Neuronal stem cell (in vitro differentiated cells): ENCODE data around the gene KYNU.
"Not testable (repeated sequence)": the region's sequence is repeated elsewhere in the genome, so short reads cannot be mapped to it uniquely, and the experiment has no call there.

Source experiments
- DNase-seq: peaks from one replicate; pipeline ENCODE4 v3.0.0-alpha.2; 2013; ENCODE audit warnings: low spot score
- H2AFZ ChIP-seq: one replicate; pipeline ENCODE4 v1.6.1; 2013; ENCODE audit warnings: mild to moderate bottlenecking, low read length, inconsistent platforms
- H2AK5ac ChIP-seq: 2 replicates; pipeline ENCODE4 v1.6.1; 2013; ENCODE audit warnings: low read depth, mild to moderate bottlenecking, inconsistent platforms, low read length, moderate library complexity, mixed read lengths
- H2BK120ac ChIP-seq: 2 replicates; pipeline ENCODE4 v1.6.1; 2013; ENCODE audit warnings: low read depth, mild to moderate bottlenecking, inconsistent platforms, low read length, moderate library complexity, mixed read lengths
- H2BK12ac ChIP-seq: one replicate; pipeline ENCODE4 v1.6.1; 2013; ENCODE audit warnings: low read length, inconsistent platforms
- H2BK15ac ChIP-seq: 2 replicates; pipeline ENCODE4 v1.6.1; 2013; ENCODE audit warnings: mild to moderate bottlenecking, low read length, inconsistent platforms, mixed read lengths
- H2BK5ac ChIP-seq: one replicate; pipeline ENCODE4 v1.6.1; 2013; ENCODE audit warnings: inconsistent platforms, mild to moderate bottlenecking, low read length, moderate library complexity
- H3K14ac ChIP-seq: one replicate; pipeline ENCODE4 v1.6.1; 2013; ENCODE audit warnings: low read length, inconsistent platforms
- H3K18ac ChIP-seq: 2 replicates; pipeline ENCODE4 v1.6.1; 2013; ENCODE audit warnings: low read length, inconsistent platforms
- H3K23ac ChIP-seq: 2 replicates; pipeline ENCODE4 v1.6.1; 2013; ENCODE audit warnings: low read depth, mild to moderate bottlenecking, mixed read lengths, low read length, inconsistent platforms; ENCODE audit not compliant: poor library complexity
- H3K27ac ChIP-seq: replicated peaks from 3 replicates; pipeline ENCODE4 v1.5.1; 2013; ENCODE audit warnings: low read length, inconsistent platforms
- H3K27me3 ChIP-seq, 3 experiments: 2 replicates each; pipeline ENCODE4 v1.6.1; 2013; ENCODE audit warnings: low read length in 3 of 3, mild to moderate bottlenecking in 2 of 3, inconsistent platforms in 1 of 3, low read depth in 1 of 3, mixed read lengths in 1 of 3, moderate library complexity in 1 of 3; ENCODE audit not compliant: control insufficient read depth in 3 of 3, insufficient read depth in 3 of 3
- H3K36me3 ChIP-seq, 2 donors: replicated peaks in 1 of 2; 2 replicates each; pipeline ENCODE4 v1.6.1; 2013; ENCODE audit warnings: low read length in 2 of 2; ENCODE audit not compliant: control insufficient read depth in 2 of 2, insufficient read depth in 2 of 2
- H3K4ac ChIP-seq: 2 replicates; pipeline ENCODE4 v1.6.1; 2013; ENCODE audit warnings: inconsistent platforms, mild to moderate bottlenecking, low read length, moderate library complexity
- H3K4me1 ChIP-seq, 2 donors: 1 replicate in 1 of 2; 2 replicates in 1 of 2; pipeline ENCODE4 v1.6.1; 2013; ENCODE audit warnings: low read length in 2 of 2, low read depth in 1 of 2; ENCODE audit not compliant: control insufficient read depth in 2 of 2, insufficient read depth in 1 of 2
- H3K4me2 ChIP-seq: one replicate; pipeline ENCODE4 v1.6.1; 2013; ENCODE audit warnings: mild to moderate bottlenecking, low read length, inconsistent platforms; ENCODE audit not compliant: insufficient read depth, poor library complexity, severe bottlenecking
- H3K4me3 ChIP-seq, 2 donors: 2 replicates each; pipeline ENCODE4 v1.5.1; 2013; ENCODE audit warnings: low read length in 2 of 2, mild to moderate bottlenecking in 2 of 2, inconsistent platforms in 1 of 2, moderate library complexity in 1 of 2
- H3K79me1 ChIP-seq: one replicate; pipeline ENCODE4 v1.6.1; 2013; ENCODE audit warnings: low read depth, mild to moderate bottlenecking, inconsistent platforms, low read length, moderate library complexity
- H3K9ac ChIP-seq: one replicate; pipeline ENCODE4 v1.6.1; 2013; ENCODE audit warnings: mild to moderate bottlenecking, low read depth, low read length, inconsistent platforms; ENCODE audit not compliant: poor library complexity
- H3K9me3 ChIP-seq, 2 donors: replicated peaks in 1 of 2; 2 replicates each; pipeline versions ENCODE3 to v1.6.1; 2013; ENCODE audit warnings: low read length in 2 of 2, mild to moderate bottlenecking in 2 of 2, inconsistent platforms in 1 of 2, low read depth in 1 of 2, mixed read lengths in 1 of 2, moderate library complexity in 1 of 2; ENCODE audit not compliant: control insufficient read depth in 2 of 2, insufficient read depth in 1 of 2
- H4K8ac ChIP-seq: one replicate; pipeline ENCODE4 v1.6.1; 2013; ENCODE audit warnings: low read depth, mild to moderate bottlenecking, inconsistent platforms, low read length, moderate library complexity
- H4K91ac ChIP-seq: one replicate; pipeline ENCODE4 v1.6.1; 2013; ENCODE audit warnings: low read length, low read depth, mild to moderate bottlenecking, inconsistent platforms; ENCODE audit not compliant: poor library complexity
- WGBS, 2 donors: extraction: QIAGEN DNeasy Blood & Tissue Kit; methylation state at CpG; one replicate each; pipeline ENCODE4 v1.1.7; 2013; ENCODE audit warnings: missing lambda C conversion rate in 2 of 2, mixed read lengths in 1 of 2; ENCODE audit not compliant: insufficient read length in 2 of 2, insufficient replicate concordance in 1 of 2; ENCODE audit errors: extremely low coverage in 2 of 2; 5-methylcytosine and 5-hydroxymethylcytosine counted together

The KYNU gene

DNA sequence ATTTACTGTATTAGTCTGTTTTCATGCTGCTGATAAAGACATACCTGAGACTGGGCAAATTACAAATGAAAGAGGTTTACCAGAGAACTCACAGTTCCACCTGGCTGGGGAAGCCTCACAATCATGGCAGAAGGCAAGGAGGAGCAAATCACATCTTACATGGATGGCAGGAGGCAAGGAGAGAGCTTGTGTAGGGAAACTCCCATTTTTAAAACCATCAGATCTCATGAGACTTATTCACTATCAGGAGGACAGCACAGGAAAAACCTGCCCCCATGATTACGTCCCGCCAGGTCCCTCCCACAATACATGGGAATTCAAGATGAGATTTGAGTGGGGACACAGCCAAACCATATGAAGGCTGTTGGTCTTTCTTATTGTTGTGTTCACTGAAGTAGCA is 72.9 kb downstream of the KYNU start:
- H2AK5ac ChIP-seq, H4K8ac ChIP-seq, H3K4me3 ChIP-seq, H3K4me1 ChIP-seq, H3K14ac ChIP-seq, H2AFZ ChIP-seq, H3K9ac ChIP-seq, H3K4ac ChIP-seq, H4K91ac ChIP-seq, H3K27me3 ChIP-seq, H2BK15ac ChIP-seq, H2BK120ac ChIP-seq, H3K27ac ChIP-seq, H3K18ac ChIP-seq, H3K9me3 ChIP-seq, H2BK5ac ChIP-seq, H3K36me3 ChIP-seq, DNase-seq, H3K4me2 ChIP-seq, H2BK12ac ChIP-seq, H3K79me1 ChIP-seq, H3K23ac ChIP-seq: not testable (repeated sequence)
- no CpG with 5 or more reads among the region's 2 CpGs for WGBS, 2 donors

DNA sequence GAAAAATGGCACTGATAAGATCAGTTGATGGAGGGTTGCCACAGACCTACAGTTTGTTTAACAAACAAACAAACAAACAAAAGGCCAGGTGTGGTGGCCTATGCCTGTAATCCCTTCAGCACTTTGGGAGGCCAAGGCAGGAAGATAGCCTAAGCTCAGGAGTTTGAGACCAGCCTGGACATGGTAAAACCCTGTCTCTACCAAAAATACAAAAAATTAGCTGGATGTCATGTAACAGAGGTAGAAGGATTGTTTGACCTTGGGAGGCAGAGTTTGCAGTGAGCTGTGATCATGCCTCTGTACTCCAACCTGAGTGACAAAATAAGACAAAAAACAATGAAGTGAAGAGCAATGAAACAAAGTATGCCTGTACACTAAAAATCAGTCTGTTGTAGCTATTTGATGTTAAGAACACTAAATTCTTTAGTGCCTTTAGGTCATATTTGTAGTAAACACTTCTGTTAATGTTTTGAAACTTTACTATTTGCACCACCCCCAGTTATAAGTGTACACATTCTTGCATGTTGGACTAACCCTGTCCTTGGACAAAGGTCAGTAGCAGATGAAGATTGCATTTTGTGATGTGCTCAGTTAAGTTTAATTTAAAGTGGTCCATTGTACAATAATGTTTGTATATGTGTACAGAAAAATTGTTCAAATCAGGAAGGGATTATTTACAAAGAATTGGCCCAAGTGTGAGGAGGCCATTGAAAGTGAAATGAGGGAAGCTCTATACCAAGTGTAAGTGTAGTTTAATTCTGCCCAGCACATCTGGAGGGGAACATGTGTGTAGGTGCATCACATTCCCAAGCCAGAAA is 73.9 kb downstream of the KYNU start:
- Histone ChIP-seq H3K4me1 (no peaks in the 10 kb centered on the region), H3K27me3 (no peaks in the 10 kb centered on the region), H2BK12ac (no peak overlapping the region), H3K14ac (no peak overlapping the region), H3K79me1 (no peaks in the 10 kb centered on the region), H3K4me3 (no peak overlapping the region), H3K9me3 (no peaks in the 10 kb centered on the region), H3K18ac (no peak overlapping the region), H2AK5ac (no peak overlapping the region), H3K4me2 (no peak overlapping the region), H4K8ac (no peak overlapping the region), H3K9ac (no peak overlapping the region), H3K23ac (no peak overlapping the region), H4K91ac (no peak overlapping the region), H2BK5ac (no peak overlapping the region), H2AFZ (no peak overlapping the region), H3K27ac (no peak overlapping the region), H2BK120ac (no peak overlapping the region), H3K4ac (no peak overlapping the region), H2BK15ac (no peak overlapping the region), H3K36me3 (no peaks in the 10 kb centered on the region)
- DNase-seq, result no peak

DNA sequence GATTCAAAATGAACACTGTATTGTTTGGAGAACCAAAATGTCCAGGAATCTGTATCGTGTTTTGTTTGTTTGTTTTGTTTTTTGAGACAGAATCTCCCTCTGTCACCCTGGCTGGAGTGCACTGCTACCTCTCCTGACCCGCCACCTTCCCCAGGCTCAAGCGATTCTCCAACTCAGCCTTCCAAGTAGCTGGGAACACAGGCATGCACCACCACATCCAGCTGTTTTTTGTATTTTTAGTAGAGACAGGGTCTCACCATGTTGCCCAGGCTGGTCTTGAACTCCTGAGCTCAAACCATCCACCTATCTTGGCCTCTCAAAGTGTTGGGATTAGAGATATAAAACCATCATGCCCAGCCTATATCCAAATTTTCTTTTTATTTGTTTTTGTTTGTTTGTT is 74.6 kb downstream of the KYNU start:
- H3K23ac ChIP-seq, result no peak overlapping the region
- H4K8ac ChIP-seq, result no peak overlapping the region
- no peaks in the 10 kb centered on the region for H3K36me3 ChIP-seq
- WGBS, 2 donors, result no CpG with 5 or more reads among the region's 3 CpGs
- H3K4me3 ChIP-seq, result no peak overlapping the region
- no peaks in the 10 kb centered on the region for H3K4me1 ChIP-seq
- no peak overlapping the region for H3K9ac ChIP-seq
- no peak overlapping the region for H3K27ac ChIP-seq
- H2AK5ac ChIP-seq, result no peak overlapping the region
- H3K18ac ChIP-seq, result no peak overlapping the region
- H3K79me1 ChIP-seq, result no peaks in the 10 kb centered on the region
- H2AFZ ChIP-seq, result no peak overlapping the region
- no peaks in the 10 kb centered on the region for H3K9me3 ChIP-seq
- no peak overlapping the region for H3K4me2 ChIP-seq
- H2BK5ac ChIP-seq, result no peak overlapping the region
- no peak overlapping the region for H2BK12ac ChIP-seq
- no peak overlapping the region for H2BK120ac ChIP-seq
- no peaks in the 10 kb centered on the region for H3K27me3 ChIP-seq
- no peak overlapping the region for H2BK15ac ChIP-seq
- DNase-seq, result no peak
- no peak overlapping the region for H3K14ac ChIP-seq
- no peak overlapping the region for H3K4ac ChIP-seq
- H4K91ac ChIP-seq, result no peak overlapping the region

GRCh38 chr2:142952793-142953494 is 75.5 kb downstream of the KYNU start:
- WGBS, 2 donors, result no CpG with 5 or more reads among the region's 6 CpGs
- H3K36me3 ChIP-seq, result no peaks in the 10 kb centered on the region
- H4K8ac ChIP-seq, result no peak overlapping the region
- H2AK5ac ChIP-seq, result no peak overlapping the region
- H2BK5ac ChIP-seq, result no peak overlapping the region
- H4K91ac ChIP-seq, result no peak overlapping the region
- no peak overlapping the region for H3K23ac ChIP-seq
- H3K18ac ChIP-seq, result no peak overlapping the region
- no peak overlapping the region for H2BK15ac ChIP-seq
- no peak overlapping the region for H3K14ac ChIP-seq
- no peak overlapping the region for H3K4ac ChIP-seq
- no peak overlapping the region for H3K27ac ChIP-seq
- H3K9ac ChIP-seq, result no peak overlapping the region
- H3K4me2 ChIP-seq, result no peak overlapping the region
- H3K4me1 ChIP-seq, result no peaks in the 10 kb centered on the region
- no peak overlapping the region for H3K4me3 ChIP-seq
- no peaks in the 10 kb centered on the region for H3K9me3 ChIP-seq
- H2AFZ ChIP-seq, result no peak overlapping the region
- no peak for DNase-seq
- H3K27me3 ChIP-seq, result no peaks in the 10 kb centered on the region
- no peak overlapping the region for H2BK120ac ChIP-seq
- no peak overlapping the region for H2BK12ac ChIP-seq
- no peaks in the 10 kb centered on the region for H3K79me1 ChIP-seq
